Body of pancreas (tissue), 4 donors: ENCODE results near the gene TRPC4. TPM values are rescaled to one million over a fixed set of nuclear protein-coding genes. Genes with fewer than 3 reads are reported as not detected.

Experiments
- ATAC-seq: fragments of 150-250 bp; one replicate; pipeline ENCODE4 v1.9.1; 2016
- DNase-seq, 4 donors: peaks; one replicate each; pipeline ENCODE4 v3.0.0-alpha.2; 2019
- H3K27ac ChIP-seq, 4 donors: fragments of 200-600 bp; sonication (generic); 1 replicate in 3 of 4; 2 replicates in 1 of 4; pipeline versions ENCODE4 v1.5.1 to v1.6.1; 2016 to 2019; ENCODE audit warnings: mild to moderate bottlenecking in 1 of 4, mixed read lengths in 1 of 4, moderate library complexity in 1 of 4
- H3K27me3 ChIP-seq, 2 donors: fragments of 200-600 bp; sonication (generic); one replicate each; pipeline ENCODE4 v1.6.0; 2016; ENCODE audit warnings: mild to moderate bottlenecking in 1 of 2
- H3K36me3 ChIP-seq, 2 donors: fragments of 200-600 bp; sonication (generic); replicated peaks in 1 of 2; 2 replicates each; pipeline ENCODE4 v1.5.1; 2016; ENCODE audit warnings: low read depth in 2 of 2; ENCODE audit not compliant: insufficient read depth in 1 of 2
- H3K4me1 ChIP-seq: fragments of 200-600 bp; sonication (generic); one replicate; pipeline ENCODE4 v1.6.0; 2016
- H3K4me3 ChIP-seq, 2 donors: fragments of 200-600 bp; sonication (generic); 1 replicate in 1 of 2; 2 replicates in 1 of 2; pipeline ENCODE4 v1.5.1; 2016 to 2019
- H3K9me3 ChIP-seq, 3 donors: fragments of 200-600 bp; sonication (generic); 1 replicate in 2 of 3; 2 replicates in 1 of 3; pipeline ENCODE4 v1.5.1; 2016
- CTCF ChIP-seq, 7 experiments: fragments of 450-650 bp in 4 of 7; fragments of 200-600 bp in 3 of 7; sonication (generic) in 3 of 7; IDR thresholded peaks; one replicate each; pipeline ENCODE4 v1.5.1; 2016 to 2019; ENCODE audit warnings: antibody characterized with exemption in 7 of 7
- POLR2A ChIP-seq, 3 donors: fragments of 450-650 bp; IDR thresholded peaks; one replicate each; pipeline ENCODE4 v1.6.1; 2016; ENCODE audit warnings: antibody characterized with exemption in 3 of 3, mild to moderate bottlenecking in 2 of 3
- WGBS, 2 donors: methylation state at CpG; one replicate each; pipeline ENCODE4 v1.1.5; 2017; 5-methylcytosine and 5-hydroxymethylcytosine counted together
- intact Hi-C: fragments of 100-400 bp; cut with DNase I; formaldehyde crosslinking; loops from one replicate; pipeline ENCODE4 v1.15.1; 2023
- total RNA-seq, 2 donors: library from RNA; depleted of rRNA; stranded (reverse); fragments of >200 nt; gene quantifications; one replicate each; pipeline ENCODE4 v1.1.0, GENCODE V29; 2016

TRPC4 gene
- total RNA-seq, 2 donors from 2014 or later, result 0.33 to 2.6 TPM

DNA sequence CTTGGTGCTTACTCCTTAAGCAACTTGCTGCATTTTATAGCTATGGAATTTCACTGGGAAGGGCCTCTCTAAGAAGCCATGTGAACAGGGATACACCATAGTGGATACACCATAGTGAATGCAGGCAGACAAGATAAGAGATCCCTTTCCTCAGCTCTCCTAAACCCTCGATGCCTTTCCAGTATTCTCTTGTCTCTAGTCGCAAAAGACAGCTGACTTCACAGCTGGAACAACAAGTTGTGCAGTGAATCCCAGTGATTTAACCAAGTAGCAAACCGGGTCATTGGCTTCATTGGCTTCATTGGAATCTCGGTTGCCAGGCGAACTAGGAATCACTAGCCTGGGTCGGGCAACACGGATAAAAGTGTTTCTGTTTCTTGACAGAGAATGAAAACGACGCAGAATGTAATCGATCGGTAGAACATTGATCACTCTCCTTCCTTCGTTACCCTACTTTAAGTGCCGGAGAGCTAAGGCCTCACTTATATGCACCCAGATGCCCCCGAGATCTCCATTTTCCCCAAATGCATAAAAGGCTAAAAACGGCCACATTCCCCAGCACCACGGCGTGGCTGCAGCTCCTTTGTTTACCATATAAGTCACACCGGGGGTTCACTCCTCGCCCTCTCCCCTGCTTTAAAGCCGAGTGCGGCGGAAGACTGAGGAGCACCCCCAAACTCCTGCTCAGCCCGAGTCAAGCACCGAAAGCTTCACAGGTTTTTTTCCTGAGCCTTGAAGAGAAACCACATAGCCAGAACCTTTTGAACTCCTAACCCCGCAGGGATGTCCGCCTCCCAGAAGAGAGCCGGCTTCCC is 674 bp downstream of the TRPC4 start:
- Histone ChIP-seq H3K4me1 (peaks cover 17% of the 10 kb centered on the region), H3K27me3 (no peaks in the 10 kb centered on the region), H3K27ac (peak overlapping the region in 2 of 4 donors; percentile 27 to 31), H3K36me3 (no peaks in the 10 kb centered on the region), H3K9me3 (no peaks in the 10 kb centered on the region), H3K4me3 (peak overlapping the region in 1 of 2 donors; percentile 39)
- no peak for TF ChIP-seq CTCF (IDR thresholded peaks at IDR 0.05)
- no peak for TF ChIP-seq POLR2A (IDR thresholded peaks at IDR 0.05)
- intact Hi-C loops, result no loop called here
- WGBS, 2 donors, result 6% methylated on average over 24 to 27 of the region's 27 CpGs
- ATAC-seq (peak; percentile 30), DNase-seq (no peak)

- 97% methylated on average over 1 of the region's 1 CpG for WGBS, 2 donors
- Histone ChIP-seq H3K27ac (no peak overlapping the region), H3K9me3 (no peaks in the 10 kb centered on the region), H3K4me3 (no peak overlapping the region), H3K36me3 (no peaks in the 10 kb centered on the region), H3K27me3 (no peaks in the 10 kb centered on the region), H3K4me1 (peaks cover under 1% of the 10 kb centered on the region)
- no peak for ATAC-seq
- DNase-seq, result no peak
- TF ChIP-seq POLR2A (IDR thresholded peaks at IDR 0.05), result no peak
- no peak for TF ChIP-seq CTCF (IDR thresholded peaks at IDR 0.05)
- intact Hi-C loops, result no loop called here
Observed at GRCh38 chr13:37863708-37864107, 5.9 kb downstream of the TRPC4 start.

DNA sequence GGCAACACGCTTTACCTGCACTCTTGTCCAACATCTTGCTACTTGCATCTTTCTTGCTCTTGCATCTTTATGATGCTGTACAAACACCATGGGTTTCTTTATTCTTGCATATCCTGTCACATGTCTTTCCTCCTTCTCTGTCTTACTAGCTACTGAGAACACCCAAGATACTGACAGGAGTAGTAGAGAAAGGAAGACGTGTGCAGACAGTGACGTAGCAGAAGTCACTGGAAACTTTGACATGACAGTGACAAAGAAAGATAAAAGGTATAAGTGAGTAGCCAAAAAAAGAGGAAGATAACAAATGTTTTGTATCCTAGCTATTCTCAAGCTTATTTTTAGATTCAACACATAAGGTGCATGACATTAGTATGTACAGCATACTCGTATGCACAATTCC is 34.2 kb downstream of the TRPC4 start:
- no peaks in the 10 kb centered on the region for H3K27me3 ChIP-seq
- H3K36me3 ChIP-seq, result no peaks in the 10 kb centered on the region
- no peak overlapping the region for H3K27ac ChIP-seq
- DNase-seq, result no peak
- peaks cover 0 to 6% (median 0%) of the 10 kb centered on the region in 3 donors for H3K9me3 ChIP-seq
- no peak for ATAC-seq
- no peak for TF ChIP-seq CTCF (IDR thresholded peaks at IDR 0.05)
- no peak overlapping the region for H3K4me3 ChIP-seq
- intact Hi-C loops, result no loop called here
- 69% methylated on average over 4 of the region's 4 CpGs for WGBS, 2 donors
- no peaks in the 10 kb centered on the region for H3K4me1 ChIP-seq

DNA sequence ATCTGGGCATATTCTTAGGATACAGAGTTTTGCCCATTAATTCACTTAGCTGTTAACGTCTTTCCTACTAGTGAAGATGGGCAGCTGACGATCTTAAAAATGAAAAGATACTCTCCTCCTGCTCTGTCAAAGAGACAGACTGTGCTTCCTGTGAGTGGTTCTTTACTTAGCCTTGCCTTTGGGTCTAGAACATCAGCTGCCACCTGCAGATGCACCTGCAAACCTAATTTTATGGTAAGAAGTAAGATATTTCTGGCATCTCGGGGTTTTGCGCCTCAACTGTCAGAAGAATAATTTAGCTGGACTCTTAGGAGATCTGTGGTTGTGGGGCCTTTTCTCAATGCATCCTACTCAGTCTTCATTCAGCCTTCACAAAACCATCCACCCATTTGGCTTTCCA is 36.2 kb downstream of the TRPC4 start:
- Histone ChIP-seq H3K9me3 (peaks cover 0 to 6% (median 0%) of the 10 kb centered on the region in 3 donors), H3K4me3 (no peak overlapping the region), H3K27ac (no peak overlapping the region), H3K4me1 (no peaks in the 10 kb centered on the region), H3K36me3 (no peaks in the 10 kb centered on the region), H3K27me3 (no peaks in the 10 kb centered on the region)
- intact Hi-C loops, result no loop called here
- DNase-seq, result no peak
- 48 to 51% methylated on average over 4 of the region's 4 CpGs for WGBS, 2 donors
- TF ChIP-seq CTCF (IDR thresholded peaks at IDR 0.05), result no peak
- TF ChIP-seq POLR2A (IDR thresholded peaks at IDR 0.05), result no peak
- no peak for ATAC-seq

DNA sequence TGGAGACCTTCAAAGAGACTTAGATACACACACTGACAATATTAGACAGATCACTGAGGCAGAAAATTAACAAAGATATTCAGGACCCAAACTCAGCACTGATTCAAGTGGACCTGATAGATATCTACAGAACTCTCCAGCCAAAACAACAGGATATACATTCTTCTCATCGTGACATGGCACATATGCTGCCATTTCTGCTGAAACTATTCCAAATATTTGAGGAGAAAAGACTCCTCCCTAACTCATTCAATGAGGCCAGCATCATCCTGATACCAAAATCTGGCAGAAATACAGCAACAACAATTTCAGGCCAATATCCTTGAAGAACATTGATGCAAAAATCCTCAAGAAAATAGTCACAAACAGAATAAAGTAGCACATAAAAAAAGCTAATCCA is 53.3 kb downstream of the TRPC4 start:
- no peaks in the 10 kb centered on the region for H3K36me3 ChIP-seq
- DNase-seq (no peak), ATAC-seq (no peak)
- intact Hi-C loops, result no loop called here
- H3K4me3 ChIP-seq, result no peak overlapping the region
- H3K27me3 ChIP-seq, result no peaks in the 10 kb centered on the region
- 50 to 52% methylated on average over 1 of the region's 1 CpG for WGBS, 2 donors
- peaks cover 0 to 15% (median 0%) of the 10 kb centered on the region in 3 donors for H3K9me3 ChIP-seq
- no peaks in the 10 kb centered on the region for H3K4me1 ChIP-seq
- H3K27ac ChIP-seq, result no peak overlapping the region
- TF ChIP-seq CTCF (IDR thresholded peaks at IDR 0.05) (no peak), POLR2A (IDR thresholded peaks at IDR 0.05) (no peak)
